Liver (tissue), 9 donors: ENCODE measurements around the gene EOMES. TPM values are rescaled to one million over a fixed set of nuclear protein-coding genes. Genes with fewer than 3 reads are reported as not detected.

Experiments
- DNase-seq: peaks from one replicate; pipeline ENCODE4 v3.0.0-alpha.2; 2017; ENCODE audit warnings: low spot score
- H3K27ac ChIP-seq, 2 donors: one replicate each; pipeline ENCODE4 v1.7.0; 2013; ENCODE audit warnings: inconsistent platforms in 2 of 2, low read length in 2 of 2, control low read depth in 1 of 2, low read depth in 1 of 2, mild to moderate bottlenecking in 1 of 2
- H3K27me3 ChIP-seq, 4 donors: one replicate each; pipeline versions ENCODE4 v1.6.1 to v1.7.0; 2013; ENCODE audit warnings: low read length in 3 of 4, inconsistent platforms in 1 of 4, mild to moderate bottlenecking in 1 of 4, moderate library complexity in 1 of 4; ENCODE audit not compliant: control insufficient read depth in 4 of 4, insufficient read depth in 4 of 4
- H3K36me3 ChIP-seq, 4 donors: one replicate each; pipeline versions ENCODE4 v1.6.1 to v1.7.0; 2013; ENCODE audit warnings: low read length in 3 of 4, mild to moderate bottlenecking in 3 of 4, low read depth in 1 of 4, moderate library complexity in 1 of 4; ENCODE audit not compliant: control insufficient read depth in 4 of 4, insufficient read depth in 3 of 4
- H3K4me1 ChIP-seq, 4 donors: one replicate each; pipeline versions ENCODE4 v1.6.1 to v1.7.0; 2013; ENCODE audit warnings: low read length in 3 of 4, mild to moderate bottlenecking in 3 of 4, moderate library complexity in 1 of 4; ENCODE audit not compliant: control insufficient read depth in 4 of 4, insufficient read depth in 4 of 4
- H3K4me3 ChIP-seq, 3 donors: one replicate each; pipeline versions ENCODE4 v1.6.1 to v1.7.0; 2013; ENCODE audit warnings: low read length in 3 of 3, control low read depth in 1 of 3, low read depth in 1 of 3, mild to moderate bottlenecking in 1 of 3
- H3K9ac ChIP-seq, 2 donors: one replicate each; pipeline ENCODE4 v1.7.0; 2013; ENCODE audit warnings: low read length in 2 of 2, mild to moderate bottlenecking in 2 of 2, moderate library complexity in 2 of 2, control low read depth in 1 of 2, low read depth in 1 of 2
- H3K9me3 ChIP-seq, 4 donors: one replicate each; pipeline versions ENCODE4 v1.6.1 to v1.7.0; 2013; ENCODE audit warnings: low read length in 3 of 4; ENCODE audit not compliant: control insufficient read depth in 4 of 4
- ATF3 ChIP-seq: IDR thresholded peaks from 2 replicates; pipeline ENCODE4 v1.6.1; 2016; ENCODE audit warnings: antibody characterized with exemption
- CTCF ChIP-seq: fragments of 150-350 bp; IDR thresholded peaks from 2 replicates; pipeline ENCODE4 v1.5.1; 2017; ENCODE audit warnings: improper control_type of control experiment, low read depth, low read length; ENCODE audit not compliant: missing input control
- EGR1 ChIP-seq, 2 donors: IDR thresholded peaks; 2 replicates each; pipeline ENCODE4 v1.6.1; 2016 to 2018; ENCODE audit warnings: antibody characterized with exemption in 2 of 2, low read depth in 2 of 2
- FOXA1 ChIP-seq: IDR thresholded peaks from 2 replicates; pipeline ENCODE4 v1.6.1; 2016; ENCODE audit warnings: antibody characterized with exemption
- FOXA2 ChIP-seq: IDR thresholded peaks from 2 replicates; pipeline ENCODE4 v1.6.1; 2016; ENCODE audit warnings: antibody characterized with exemption
- GABPA ChIP-seq, 2 donors: IDR thresholded peaks in 1 of 2; conservative IDR thresholded peaks in 1 of 2; 2 replicates each; pipeline ENCODE4 v1.6.1; 2016; ENCODE audit warnings: antibody characterized with exemption in 2 of 2, mild to moderate bottlenecking in 1 of 2, moderate library complexity in 1 of 2
- HNF4A ChIP-seq, 2 donors: conservative IDR thresholded peaks; 2 replicates each; pipeline ENCODE4 v1.6.1; 2016; ENCODE audit warnings: antibody characterized with exemption in 2 of 2, mild to moderate bottlenecking in 2 of 2
- HNF4G ChIP-seq: IDR thresholded peaks from 2 replicates; pipeline ENCODE4 v1.6.1; 2016; ENCODE audit warnings: antibody characterized with exemption
- JUND ChIP-seq, 2 donors: IDR thresholded peaks; 2 replicates each; pipeline ENCODE4 v1.6.1; 2016; ENCODE audit warnings: antibody characterized with exemption in 2 of 2
- MAX ChIP-seq: IDR thresholded peaks from 2 replicates; pipeline ENCODE4 v1.6.1; 2016; ENCODE audit warnings: antibody characterized with exemption
- NR2F2 ChIP-seq: IDR thresholded peaks from 2 replicates; pipeline ENCODE4 v1.6.1; 2016; ENCODE audit warnings: antibody characterized with exemption
- RAD21 ChIP-seq, 2 donors: IDR thresholded peaks; 2 replicates each; pipeline ENCODE4 v1.6.1; 2016; ENCODE audit warnings: antibody characterized with exemption in 2 of 2, mild to moderate bottlenecking in 2 of 2
- RXRA ChIP-seq, 2 donors: IDR thresholded peaks; 2 replicates each; pipeline ENCODE4 v1.6.1; 2017 to 2018; ENCODE audit warnings: antibody characterized with exemption in 2 of 2, mild to moderate bottlenecking in 1 of 2
- TAF1 ChIP-seq: conservative IDR thresholded peaks from 2 replicates; pipeline ENCODE4 v1.6.1; 2016; ENCODE audit warnings: antibody characterized with exemption, mild to moderate bottlenecking
- YY1 ChIP-seq: IDR thresholded peaks from 2 replicates; pipeline ENCODE4 v1.6.1; 2016; ENCODE audit warnings: antibody characterized with exemption, mild to moderate bottlenecking
- ZBTB33 ChIP-seq: IDR thresholded peaks from 2 replicates; pipeline ENCODE4 v1.6.1; 2016; ENCODE audit warnings: antibody characterized with exemption
- WGBS: extraction: QIAGEN DNeasy Blood & Tissue Kit; methylation state at CpG from one replicate; pipeline ENCODE4 v1.1.7; 2013; 5-methylcytosine and 5-hydroxymethylcytosine counted together
- polyA plus RNA-seq, 2 donors: library from polyadenylated mRNA; stranded (reverse) in 1 of 2; unstranded in 1 of 2; fragments of 200-250 nt in 1 of 2; fragments of >200 nt in 1 of 2; fragmentation: Nextera tagmentation in 1 of 2; extraction: Ambion mirVana in 1 of 2; gene quantifications; one replicate each; pipeline versions ENCODE4 v1.2.1 to v1.2.3, GENCODE V29; 2013 to 2015
- total RNA-seq, 2 donors: library from RNA; depleted of rRNA; stranded (reverse); fragments of >200 nt; gene quantifications; one replicate each; pipeline ENCODE4 v1.2.3, GENCODE V29; 2014
- donor health status: healthy.
- donor health status: healthy.
- donor health status: healthy.
- donor health status: healthy.
- donor health status: healthy.

Gene EOMES
- total and polyA plus RNA-seq, 4 donors, result 0.39 to 0.75 (median 0.59) TPM

GRCh38 chr3:27749643-27750042, 27.5 kb upstream of the EOMES start:
- Histone ChIP-seq H3K4me3 (no peak overlapping the region), H3K9me3 (no peaks in the 10 kb centered on the region), H3K9ac (no peak overlapping the region), H3K36me3 (no peaks in the 10 kb centered on the region), H3K4me1 (no peaks in the 10 kb centered on the region), H3K27me3 (no peaks in the 10 kb centered on the region), H3K27ac (no peak overlapping the region)
- no peak for DNase-seq
- TF ChIP-seq TAF1 (no peak), EGR1 (IDR thresholded peaks at IDR 0.05; ENCODE audit: low read depth in 2 of 2) (no peak)
- WGBS, result 86% methylated on average over 1 of the region's 1 CpG

- DNase-seq, result no peak
- no peak overlapping the region for H3K27ac ChIP-seq
- no peaks in the 10 kb centered on the region for H3K9me3 ChIP-seq
- no peak overlapping the region for H3K4me3 ChIP-seq
- H3K36me3 ChIP-seq, result no peaks in the 10 kb centered on the region
- TF ChIP-seq ATF3 (no peak), HNF4A (conservative IDR thresholded peaks at IDR 0.05) (no peak), RXRA (IDR thresholded peaks at IDR 0.05) (no peak), JUND (IDR thresholded peaks at IDR 0.05) (no peak), CTCF (no peak)
- no peaks in the 10 kb centered on the region for H3K4me1 ChIP-seq
- H3K27me3 ChIP-seq, result no peaks in the 10 kb centered on the region
- WGBS, result 71% methylated on average over 3 of the region's 3 CpGs
- no peak overlapping the region for H3K9ac ChIP-seq
These were observed 24.7 kb upstream of the EOMES start for GRCh38 chr3:27746838-27747237.

GRCh38 chr3:27740854-27741253, 18.7 kb upstream of the EOMES start:
- no peak overlapping the region for H3K27ac ChIP-seq
- no peak overlapping the region for H3K4me3 ChIP-seq
- no peaks in the 10 kb centered on the region for H3K36me3 ChIP-seq
- TF ChIP-seq YY1 (no peak), HNF4A (conservative IDR thresholded peaks at IDR 0.05) (no peak), RAD21 (IDR thresholded peaks at IDR 0.05) (no peak)
- H3K9ac ChIP-seq, result no peak overlapping the region
- peaks cover 0 to 2% (median 0%) of the 10 kb centered on the region in 4 donors for H3K9me3 ChIP-seq
- 66% methylated on average over 2 of the region's 2 CpGs for WGBS
- no peaks in the 10 kb centered on the region for H3K4me1 ChIP-seq
- DNase-seq, result no peak
- peaks cover 0 to 3% (median 0%) of the 10 kb centered on the region in 4 donors for H3K27me3 ChIP-seq

- Histone ChIP-seq H3K9me3 (peaks cover 0 to 2% (median 0%) of the 10 kb centered on the region in 4 donors), H3K27ac (no peak overlapping the region), H3K27me3 (peaks cover 0 to 3% (median 0%) of the 10 kb centered on the region in 4 donors), H3K36me3 (no peaks in the 10 kb centered on the region), H3K9ac (no peak overlapping the region), H3K4me1 (no peaks in the 10 kb centered on the region), H3K4me3 (no peak overlapping the region)
- TF ChIP-seq FOXA2 (no peak), FOXA1 (no peak), HNF4A (conservative IDR thresholded peaks at IDR 0.05) (no peak), HNF4G (no peak), RAD21 (IDR thresholded peaks at IDR 0.05) (no peak), MAX (no peak), GABPA (IDR thresholded peaks at IDR 0.05 in 1 of 2, conservative IDR thresholded peaks at IDR 0.05 in 1 of 2) (no peak), TAF1 (no peak), RXRA (IDR thresholded peaks at IDR 0.05) (no peak), JUND (IDR thresholded peaks at IDR 0.05) (no peak), YY1 (no peak), NR2F2 (no peak), EGR1 (IDR thresholded peaks at IDR 0.05; ENCODE audit: low read depth in 2 of 2) (no peak), ZBTB33 (no peak), ATF3 (no peak), CTCF (no peak)
- DNase-seq, result no peak
These were observed 15.0 kb upstream of the EOMES start for GRCh38 chr3:27737091-27737490.
